Fibroblast of peridontal ligament (primary cell): ENCODE results near the gene PPM1J.
A peak's percentile ranks its signal among the peaks of the same experiment; 100 is the strongest.
"Not testable (repeated sequence)": the region's sequence is repeated elsewhere in the genome, so short reads cannot be mapped to it uniquely, and the experiment has no call there.

Source experiments
- DNase-seq: peaks from one replicate; pipeline ENCODE4 v3.0.0-alpha.2; 2010; ENCODE audit errors: extremely low read depth

PPM1J gene

GRCh38 chr1:112715264-112716053 is at the start of gene PPM1J:
TSS of gene PPM1J (minus strand) at chr1:112715332. CDS start at chr1:112715301, 31 bp downstream.
- peak; percentile 80 for DNase-seq

DNA sequence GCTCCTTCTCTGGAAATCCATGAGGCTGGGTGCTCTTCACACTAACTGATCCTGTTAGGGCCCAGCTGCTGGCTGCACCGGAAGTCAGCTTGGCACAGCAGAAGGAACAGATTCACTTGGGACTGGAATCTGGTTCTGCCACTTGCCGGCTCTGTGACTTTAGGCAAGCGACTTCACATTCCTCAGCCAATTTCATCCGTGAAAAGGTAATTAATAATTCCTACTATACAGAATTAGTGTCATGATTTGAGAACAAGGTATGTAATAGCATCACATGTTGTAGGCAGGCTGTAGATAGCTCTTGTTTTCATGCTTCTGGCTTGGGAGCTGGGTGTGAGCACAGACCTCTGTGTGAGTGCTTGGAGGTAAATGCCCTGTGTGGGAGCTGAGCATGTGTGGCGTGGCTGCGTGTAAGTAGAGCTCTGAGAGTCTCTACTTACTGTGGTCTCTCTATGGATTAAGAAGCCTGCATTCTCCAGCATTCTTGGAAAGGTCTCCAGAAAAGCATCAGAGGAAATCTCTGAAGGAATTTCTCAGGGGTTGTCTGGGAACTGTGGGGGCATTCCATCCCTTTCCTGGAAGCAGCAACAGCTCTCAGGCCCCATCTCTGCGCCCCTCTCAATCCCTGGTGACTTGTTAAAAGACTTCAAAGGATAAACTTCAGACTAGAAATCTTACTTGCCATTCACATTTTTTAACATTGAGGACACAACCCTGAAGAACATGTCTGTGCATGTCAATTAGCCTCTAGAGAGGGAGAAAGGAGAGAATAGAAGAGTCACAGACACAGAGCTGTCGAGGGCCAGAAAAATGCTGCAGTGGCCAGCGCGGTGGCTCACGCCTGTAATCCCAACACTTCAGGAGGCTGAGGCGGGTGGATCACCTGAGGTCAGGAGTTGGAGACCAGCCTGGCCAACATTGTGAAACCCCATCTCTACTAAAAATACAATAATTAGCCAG is 47.7 kb upstream of the PPM1J start:
- no peak for DNase-seq

DNA sequence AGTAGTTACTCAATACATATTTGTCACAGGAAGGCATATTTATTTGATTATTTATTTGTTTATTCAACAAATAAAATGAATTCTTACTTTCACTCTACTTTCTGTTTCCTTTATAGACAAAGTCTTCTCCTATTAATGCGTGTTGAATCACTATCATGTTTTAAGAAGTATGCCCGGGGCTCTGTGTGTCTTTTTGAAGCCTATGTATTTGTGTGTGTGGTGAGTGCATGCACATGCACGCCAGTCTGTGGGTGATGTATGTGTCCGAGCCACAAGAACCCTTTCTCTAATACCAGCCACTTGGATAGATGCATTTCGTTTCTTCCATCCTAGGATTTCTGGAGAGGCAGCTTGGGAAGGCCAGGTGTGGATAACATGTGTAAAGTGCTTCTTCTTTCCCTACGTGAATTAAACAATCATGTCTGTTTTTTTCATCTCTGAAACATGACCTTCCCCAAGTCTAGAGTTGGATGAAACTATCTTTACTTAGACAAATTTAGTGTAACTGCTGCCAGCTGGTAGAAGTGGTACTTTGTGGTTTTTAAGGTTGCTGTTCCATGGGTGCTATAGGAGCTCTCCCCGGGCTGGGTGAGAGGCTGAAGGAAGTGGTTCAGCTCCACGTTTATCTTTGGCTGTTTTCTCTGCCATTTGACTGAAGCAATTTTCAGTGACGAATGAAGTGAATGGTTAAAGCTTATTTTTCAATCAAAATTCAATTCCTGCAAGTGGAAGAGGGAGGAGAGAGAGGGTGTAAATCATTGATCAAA is 46.8 kb upstream of the PPM1J start:
- no peak for DNase-seq

DNA sequence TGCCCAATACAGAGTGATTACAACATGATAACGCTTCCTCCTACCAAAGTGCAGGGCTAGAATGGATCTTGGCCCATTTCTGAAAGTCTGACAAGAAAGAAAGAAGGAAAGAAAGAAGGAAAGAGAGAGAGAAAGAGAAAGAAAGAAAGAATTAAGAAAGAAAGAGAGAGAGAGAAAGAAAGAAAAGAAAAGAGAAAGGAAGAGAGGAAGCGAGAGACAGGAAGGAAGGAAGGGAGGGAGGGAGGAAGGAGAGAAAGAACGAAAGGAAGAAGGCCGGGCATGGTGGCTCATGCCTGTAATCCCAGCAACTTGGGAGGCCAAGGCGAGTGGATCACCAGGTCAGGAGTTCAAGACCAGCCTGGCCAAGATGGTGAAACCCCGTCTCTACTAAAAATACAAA is 44.1 kb upstream of the PPM1J start:
- DNase-seq, result no peak

DNA sequence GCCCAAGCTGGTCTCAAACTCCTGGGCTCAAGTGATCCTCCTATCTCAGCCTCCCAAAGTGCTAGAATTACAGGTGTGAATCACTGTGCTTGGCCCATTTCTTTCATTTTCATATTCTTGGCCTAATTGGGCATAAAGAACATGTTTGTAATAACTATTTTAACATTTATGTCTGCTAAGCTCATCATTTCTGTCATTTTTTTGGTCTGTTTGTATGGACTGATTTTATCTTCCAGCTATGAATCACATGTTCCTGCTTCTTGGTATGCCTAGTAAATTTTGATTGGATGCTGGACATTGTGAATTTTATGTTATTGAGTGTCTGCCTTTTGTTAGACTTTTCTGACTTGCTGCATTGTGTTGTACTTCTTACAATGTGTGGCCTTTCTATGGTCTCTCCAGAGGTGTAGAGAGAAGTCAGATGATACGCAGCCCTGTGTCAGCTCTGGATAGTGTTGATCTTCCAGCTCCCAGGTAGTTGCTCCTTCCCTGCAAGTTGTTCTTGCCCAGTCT is 39.0 kb upstream of the PPM1J start:
- no peak for DNase-seq

DNA sequence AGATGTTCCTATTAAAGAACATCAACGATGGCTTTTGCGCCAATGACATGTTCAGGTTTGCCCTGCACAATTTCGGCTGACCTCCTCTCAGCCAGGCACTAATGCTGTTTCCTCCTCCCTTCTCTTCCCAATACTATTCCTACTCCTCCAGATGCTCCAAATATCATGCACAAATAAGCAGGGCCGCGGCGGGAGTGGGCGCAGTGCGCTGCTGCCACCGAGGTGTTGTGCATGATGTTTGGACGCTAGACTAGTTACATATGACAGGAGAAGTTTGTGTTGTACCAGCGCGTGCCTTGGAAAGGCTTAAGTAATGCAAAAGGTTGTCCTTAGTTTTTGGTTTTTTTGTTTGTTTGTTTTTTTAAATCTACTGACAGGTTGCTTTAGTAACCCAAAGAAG is 33.3 kb upstream of the PPM1J start:
- DNase-seq, result no peak

GRCh38 chr1:112744009-112744578 is 29.0 kb upstream of the PPM1J start:
- peak; percentile 36 for DNase-seq

GRCh38 chr1:112743174-112744008 is 28.3 kb upstream of the PPM1J start:
- DNase-seq, result no peak

DNA sequence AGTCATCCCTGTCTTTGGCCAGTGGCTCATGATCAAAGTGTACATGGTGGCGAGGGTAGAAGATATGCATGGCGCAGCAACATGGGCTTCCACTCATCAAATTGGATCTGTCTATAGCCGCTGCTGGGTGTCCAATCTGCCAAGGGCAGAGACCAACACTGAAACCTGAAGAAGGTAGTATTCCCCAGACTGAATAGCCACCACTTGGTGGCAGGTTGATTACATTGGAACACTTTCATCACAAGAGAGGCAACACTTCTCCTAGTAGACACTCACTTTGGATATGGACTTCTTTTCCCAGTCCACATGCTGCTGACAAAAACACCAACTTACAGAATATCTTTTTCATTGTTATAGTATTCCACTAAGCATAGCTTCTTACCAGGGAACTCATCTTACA is 22.4 kb upstream of the PPM1J start:
- no peak for DNase-seq

- peak; percentile 35 for DNase-seq
Observed at GRCh38 chr1:112735752-112736151, 20.6 kb upstream of the PPM1J start.

- DNase-seq, result no peak
Observed at GRCh38 chr1:112731451-112731850, 16.3 kb upstream of the PPM1J start.

DNA sequence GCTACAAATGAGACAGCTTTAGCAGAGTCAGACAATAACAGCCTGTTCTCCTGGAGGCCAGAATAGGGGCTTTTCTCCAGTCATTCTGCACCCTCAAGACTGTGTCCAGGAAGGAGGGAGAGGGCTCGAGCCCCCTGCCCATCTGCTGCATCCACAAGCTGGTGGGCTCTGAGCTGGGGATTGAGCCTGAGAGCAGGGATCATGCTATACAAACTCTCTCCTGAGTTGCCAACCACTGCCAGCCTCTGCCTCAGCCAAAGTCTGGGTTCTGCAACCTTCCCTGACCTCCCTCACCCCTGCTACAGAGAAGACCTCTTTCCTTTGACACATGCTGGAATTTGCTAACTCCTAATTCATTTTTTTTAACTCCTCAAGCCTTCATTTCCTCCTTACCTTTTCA is 14.8 kb upstream of the PPM1J start:
- DNase-seq, result no peak

GRCh38 chr1:112729011-112729410 is 13.9 kb upstream of the PPM1J start:
- not testable (repeated sequence) for DNase-seq

DNA sequence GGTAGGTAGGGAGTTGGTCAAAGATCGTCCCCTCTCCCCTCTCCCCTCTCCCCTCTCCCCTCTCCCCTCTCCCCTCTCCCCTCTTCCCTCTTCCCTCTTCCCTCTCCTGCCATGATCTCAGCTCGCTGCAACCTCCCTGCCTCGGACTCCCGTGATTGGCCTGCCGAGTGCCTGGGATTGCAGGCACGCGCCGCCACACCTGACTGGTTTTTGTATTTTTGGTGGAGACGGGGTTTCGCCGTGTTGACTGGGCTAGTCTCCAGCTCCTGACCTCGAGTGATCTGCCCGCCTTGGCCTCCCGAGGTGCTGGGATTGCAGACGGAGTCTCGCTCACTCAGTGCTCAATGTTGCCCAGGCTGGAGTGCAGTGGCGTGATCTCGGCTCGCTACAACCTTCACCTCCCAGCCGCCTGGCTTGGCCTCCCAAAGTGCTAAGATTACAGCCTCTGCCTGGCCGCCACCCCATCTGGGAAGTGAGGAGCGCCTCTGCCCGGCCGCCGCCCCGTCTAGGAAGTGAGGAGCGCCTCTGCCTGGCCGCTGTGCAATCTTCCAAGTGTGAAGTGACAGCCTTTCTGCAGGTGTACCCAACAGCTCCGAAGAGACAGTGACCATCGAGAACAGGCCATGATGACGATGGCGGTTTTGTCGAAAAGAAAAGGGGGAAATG is 13.3 kb upstream of the PPM1J start:
- not testable (repeated sequence) for DNase-seq

DNA sequence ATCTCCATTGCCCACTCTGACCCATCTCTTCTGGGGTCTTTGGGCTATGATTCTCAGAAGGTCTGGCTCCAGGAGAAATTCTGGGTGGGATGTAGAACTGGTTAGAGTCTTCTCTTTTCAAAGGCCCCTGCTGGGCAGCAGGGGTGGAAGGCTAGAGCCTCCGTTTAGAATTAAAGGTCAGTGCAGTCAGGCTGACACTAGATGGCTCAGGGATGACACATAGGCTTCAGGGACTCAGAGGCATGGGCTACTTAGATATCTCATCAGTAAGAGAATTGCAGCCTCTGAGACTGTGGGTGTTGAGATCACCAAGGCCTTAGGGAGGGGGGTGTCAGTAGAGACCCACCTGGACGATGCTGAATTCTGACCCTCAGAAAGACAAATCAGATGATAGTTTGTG is 12.6 kb upstream of the PPM1J start:
- DNase-seq, result peak; percentile 16

GRCh38 chr1:112724240-112724639 is 9.1 kb upstream of the PPM1J start:
- DNase-seq, result not testable (repeated sequence)

DNA sequence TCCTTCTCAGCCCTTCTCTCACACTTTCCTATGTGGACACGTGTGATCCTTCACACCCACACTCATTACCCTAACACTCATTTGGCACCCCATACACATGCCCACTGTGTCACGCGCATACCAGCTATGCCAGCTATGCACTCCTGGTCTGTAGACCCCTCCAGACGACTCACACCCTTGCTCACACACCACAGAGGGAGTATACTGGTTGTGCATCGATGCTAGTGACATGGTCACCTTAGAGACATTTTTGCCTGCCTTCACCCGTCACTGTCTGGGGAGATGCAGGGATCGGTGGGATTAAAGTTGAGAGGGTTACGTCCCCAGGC is 8.3 kb upstream of the PPM1J start:
- no peak for DNase-seq

- no peak for DNase-seq
Observed at GRCh38 chr1:112722601-112723510, 7.7 kb upstream of the PPM1J start.

DNA sequence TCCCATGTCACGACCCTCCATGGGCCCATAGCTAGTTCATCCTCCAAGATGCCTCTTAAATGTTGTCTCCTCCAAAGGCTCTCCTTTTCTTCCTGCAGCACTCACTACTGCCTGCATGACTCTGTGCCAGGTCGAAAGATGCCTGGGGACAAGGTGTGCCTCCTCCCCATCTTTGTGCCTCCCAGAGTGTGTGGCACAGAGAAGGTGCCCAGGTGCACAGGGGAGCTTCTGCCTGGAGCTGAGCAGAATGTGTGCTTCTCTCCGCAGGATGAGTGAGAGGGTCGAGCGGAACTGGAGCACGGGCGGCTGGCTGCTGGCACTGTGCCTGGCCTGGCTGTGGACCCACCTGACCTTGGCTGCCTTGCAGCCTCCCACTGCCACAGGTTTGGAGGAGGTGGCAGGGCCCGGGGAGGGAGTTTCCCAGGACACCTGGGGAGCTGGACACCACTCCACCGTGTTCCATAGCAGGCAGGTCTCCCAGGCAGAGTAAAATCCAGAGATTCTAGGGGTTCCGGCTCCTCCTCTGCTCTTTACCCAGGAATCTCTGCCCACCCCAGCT is 6.9 kb upstream of the PPM1J start:
- DNase-seq, result no peak
